ENCODE data around the gene PIK3R6. TPM values are rescaled to one million over a fixed set of nuclear protein-coding genes. Genes with fewer than 3 reads are reported as not detected.

The PIK3R6 gene, protein sequence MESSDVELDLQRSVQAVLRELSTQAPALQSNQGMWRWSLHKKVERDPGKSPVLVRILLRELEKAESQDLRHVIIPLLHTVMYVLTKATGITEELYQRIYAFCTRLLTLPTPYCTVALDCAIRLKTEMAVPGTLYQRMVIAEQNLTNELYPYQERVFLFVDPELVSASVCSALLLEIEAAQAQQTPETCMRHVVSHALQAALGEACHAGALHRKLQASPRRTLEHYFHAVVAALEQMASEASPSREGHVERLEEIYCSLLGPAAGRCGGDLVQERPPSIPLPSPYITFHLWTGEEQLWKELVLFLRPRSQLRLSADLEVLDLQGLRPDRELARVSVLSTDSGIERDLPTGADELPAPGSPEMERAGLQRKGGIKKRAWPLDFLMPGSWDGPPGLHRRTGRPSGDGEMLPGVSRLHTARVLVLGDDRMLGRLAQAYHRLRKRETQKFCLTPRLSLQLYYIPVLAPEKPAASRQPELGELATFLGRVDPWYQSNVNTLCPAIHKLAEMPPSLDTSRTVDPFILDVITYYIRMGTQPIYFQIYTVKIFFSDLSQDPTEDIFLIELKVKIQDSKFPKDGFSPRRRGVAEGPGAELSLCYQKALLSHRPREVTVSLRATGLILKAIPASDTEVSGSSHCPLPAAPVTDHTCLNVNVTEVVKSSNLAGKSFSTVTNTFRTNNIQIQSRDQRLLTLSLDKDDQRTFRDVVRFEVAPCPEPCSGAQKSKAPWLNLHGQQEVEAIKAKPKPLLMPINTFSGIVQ
- not detected in 2 replicates for total RNA-seq

DNA sequence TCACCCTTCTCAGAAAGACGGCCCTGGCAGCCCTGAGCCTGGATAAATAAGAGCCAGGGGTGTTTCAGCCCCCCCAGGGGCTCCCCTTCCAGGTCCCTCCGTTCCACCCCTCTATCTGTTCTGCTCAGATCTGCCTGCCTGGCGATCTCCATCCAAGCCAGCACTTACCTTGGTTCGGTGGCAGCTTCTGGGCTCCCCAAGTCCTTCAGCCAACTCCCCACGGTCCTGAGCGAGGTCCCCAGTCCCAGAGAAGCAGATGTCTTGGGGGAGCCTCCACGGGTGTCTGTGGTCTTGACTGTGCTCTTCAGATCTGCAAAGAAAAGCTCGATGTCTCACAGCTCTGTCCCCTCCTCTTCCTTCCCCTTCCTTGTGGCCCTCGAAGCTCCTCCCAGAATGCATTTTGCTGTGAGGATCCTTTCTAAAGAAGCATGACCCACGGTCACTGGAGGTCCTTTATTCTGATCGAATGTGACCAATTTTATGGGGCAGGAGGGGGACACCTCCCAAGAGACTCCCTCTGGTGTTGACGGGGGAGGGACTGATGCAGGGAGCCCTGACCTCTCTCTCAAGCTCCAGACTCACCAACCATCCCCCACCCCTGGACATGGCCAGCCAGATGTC, at the start of gene PIK3R6:
Gene PIK3R6, minus strand, starts transcription at position 314 of the 621 bp plus-strand sequence. CDS start 17,880 bp downstream, outside the sequence.

DNA sequence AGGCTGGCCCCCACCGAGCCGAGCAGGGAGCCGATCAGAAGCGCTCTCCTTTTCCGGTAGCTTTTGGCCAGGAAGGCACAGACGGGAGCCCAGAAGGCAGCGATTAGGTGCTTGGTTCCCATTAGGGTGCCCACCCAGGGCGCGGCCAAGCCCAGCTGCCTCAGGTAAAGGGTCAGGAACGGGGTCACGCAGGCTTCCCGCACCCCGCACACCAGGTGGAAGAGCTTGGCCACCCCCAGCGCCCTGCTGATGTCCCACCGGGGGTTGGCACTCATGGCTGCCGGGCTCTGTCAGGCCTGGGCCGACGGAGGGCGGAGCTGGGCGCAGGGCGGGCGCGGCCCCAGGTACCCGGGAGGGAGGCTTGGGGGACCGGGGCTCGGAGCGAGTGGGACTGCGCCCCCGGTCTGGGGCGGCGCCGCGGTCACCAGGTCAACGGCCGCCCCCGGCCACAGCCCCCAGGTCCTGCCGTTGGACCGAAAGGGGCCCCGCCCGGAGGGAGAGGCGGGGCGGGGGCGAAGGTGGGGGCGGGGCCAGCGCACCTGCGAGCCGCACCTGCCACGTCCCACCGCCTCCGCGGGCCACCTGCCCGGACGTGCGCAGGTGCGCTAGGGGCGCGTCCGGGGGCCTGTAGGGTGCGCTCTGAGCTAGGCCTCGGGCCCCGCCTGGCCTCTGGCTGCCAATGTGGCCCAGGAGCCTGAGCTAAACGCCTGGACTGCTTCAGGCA, 68.5 kb downstream of the PIK3R6 start, which contains the start of gene MFSD6L:
Gene MFSD6L, minus strand, starts transcription at position 520 of the 724 bp plus-strand sequence. Its CDS starts 245 bp downstream, at position 275.

DNA sequence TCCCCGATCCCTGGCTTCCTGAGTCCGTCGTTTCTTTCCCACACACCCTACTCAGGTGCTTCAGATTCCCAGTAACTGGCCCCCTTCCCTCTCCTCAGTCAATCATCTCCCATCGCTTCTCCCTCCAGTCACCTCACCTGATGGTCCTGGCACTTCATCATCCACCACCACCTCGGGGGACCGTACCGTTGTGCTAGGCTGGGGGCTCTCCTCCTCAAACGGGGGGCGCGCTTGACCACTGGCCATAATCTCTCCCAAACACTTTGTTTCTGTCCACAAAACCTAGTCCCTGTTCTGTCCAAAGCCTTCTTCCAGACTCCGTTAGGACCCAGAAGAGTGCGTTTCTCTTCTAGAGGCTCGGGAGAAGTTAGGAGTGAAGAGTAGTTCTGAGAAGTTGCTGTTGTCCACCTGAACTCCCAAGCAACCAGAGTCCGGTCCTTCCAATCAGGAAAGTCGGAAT, 109.3 kb downstream of the PIK3R6 start, which contains the start of gene SPDYE4:
Gene SPDYE4, minus strand, starts transcription at position 410 of the 460 bp plus-strand sequence. Its CDS starts 164 bp downstream, at position 246.

Other genes starting within 250 kb of the PIK3R6 start
- gene MYH10, start 236.9 kb downstream of the PIK3R6 start, total RNA-seq = 60.2 and 81.0 TPM in 2 replicates
- not detected in 2 replicates for gene CCDC42, start 122.8 kb downstream of the PIK3R6 start, total RNA-seq
- not detected in 2 replicates for gene SPDYE4, start 109.1 kb downstream of the PIK3R6 start, total RNA-seq
- gene MFSD6L, start 68.3 kb downstream of the PIK3R6 start, total RNA-seq = not detected in 2 replicates
- gene PIK3R5, start 98.0 kb upstream of the PIK3R6 start, total RNA-seq = not detected in 2 replicates
- 0.07 and 0.13 TPM in 2 replicates for gene NTN1, start 153.8 kb upstream of the PIK3R6 start, total RNA-seq